B cell (primary cell): ENCODE measurements around the gene YES1.
A peak's percentile ranks its signal among the peaks of the same experiment; 100 is the strongest.

Experiments
- CTCF ChIP-seq: fragments of 200-600 bp; IDR thresholded peaks from one replicate; pipeline ENCODE4 v1.8.0; 2022; ENCODE audit warnings: antibody characterized with exemption, mild to moderate bottlenecking
- EZH2 ChIP-seq: IDR thresholded peaks from 2 replicates; pipeline ENCODE4 v1.6.1; 2012; ENCODE audit warnings: borderline replicate concordance, low read depth, mild to moderate bottlenecking, moderate library complexity, low read length; ENCODE audit not compliant: insufficient read depth, poor library complexity, severe bottlenecking

- TF ChIP-seq CTCF (no peak), EZH2 (peak; percentile 82)
Observed at GRCh38 chr18:811182-811891, 705 bp downstream of the YES1 start.
